Measurements from ENCODE around the gene ZNF674.

- TF ChIP-seq, protein P1, sequence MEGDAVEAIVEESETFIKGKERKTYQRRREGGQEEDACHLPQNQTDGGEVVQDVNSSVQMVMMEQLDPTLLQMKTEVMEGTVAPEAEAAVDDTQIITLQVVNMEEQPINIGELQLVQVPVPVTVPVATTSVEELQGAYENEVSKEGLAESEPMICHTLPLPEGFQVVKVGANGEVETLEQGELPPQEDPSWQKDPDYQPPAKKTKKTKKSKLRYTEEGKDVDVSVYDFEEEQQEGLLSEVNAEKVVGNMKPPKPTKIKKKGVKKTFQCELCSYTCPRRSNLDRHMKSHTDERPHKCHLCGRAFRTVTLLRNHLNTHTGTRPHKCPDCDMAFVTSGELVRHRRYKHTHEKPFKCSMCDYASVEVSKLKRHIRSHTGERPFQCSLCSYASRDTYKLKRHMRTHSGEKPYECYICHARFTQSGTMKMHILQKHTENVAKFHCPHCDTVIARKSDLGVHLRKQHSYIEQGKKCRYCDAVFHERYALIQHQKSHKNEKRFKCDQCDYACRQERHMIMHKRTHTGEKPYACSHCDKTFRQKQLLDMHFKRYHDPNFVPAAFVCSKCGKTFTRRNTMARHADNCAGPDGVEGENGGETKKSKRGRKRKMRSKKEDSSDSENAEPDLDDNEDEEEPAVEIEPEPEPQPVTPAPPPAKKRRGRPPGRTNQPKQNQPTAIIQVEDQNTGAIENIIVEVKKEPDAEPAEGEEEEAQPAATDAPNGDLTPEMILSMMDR (IDR thresholded peaks at IDR 0.05; ENCODE audit: poor library complexity, severe bottlenecking) = no peak
- no peak for TF ChIP-seq TAF1 (IDR thresholded peaks at IDR 0.05; ENCODE audit: low read depth)
- TF ChIP-seq POLR2AphosphoS5 (IDR thresholded peaks at IDR 0.05) = no peak
- no peak for TF ChIP-seq RAD21 (conservative IDR thresholded peaks at IDR 0.05)
- no peak for TF ChIP-seq EP300 (conservative IDR thresholded peaks at IDR 0.05; ENCODE audit: poor library complexity, severe bottlenecking)
Observed at GRCh38 chrX:46559062-46559461, 13.8 kb upstream of the ZNF674 start.

All from neural cell (in vitro differentiated cells).